Stimulated activated CD4-positive, alpha-beta T cell treated with anti-CD3 and anti-CD28 coated beads, Interleukin-2, amount 100 ng/mL, for 4 hours (primary cell): ENCODE results near the gene FOXS1.

Experiments used
- DNase-seq: peaks from one replicate; pipeline ENCODE4 v3.0.0-alpha.2; 2020; ENCODE audit warnings: low read depth

The FOXS1 gene

DNA sequence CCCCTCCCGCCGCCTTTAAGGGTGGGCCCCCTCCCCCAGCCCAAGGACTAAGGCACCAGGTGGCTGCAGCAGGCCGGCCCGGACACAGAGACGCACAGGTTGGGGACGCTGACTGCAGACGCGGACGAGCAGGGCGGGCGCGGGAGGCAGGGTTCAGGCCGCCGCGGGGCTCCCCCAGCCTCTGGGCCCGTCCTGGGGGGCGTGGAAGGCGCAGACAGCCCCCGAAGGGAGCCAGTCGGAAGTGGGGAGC, 15.7 kb upstream of the FOXS1 start:
- DNase-seq, result no peak

DNA sequence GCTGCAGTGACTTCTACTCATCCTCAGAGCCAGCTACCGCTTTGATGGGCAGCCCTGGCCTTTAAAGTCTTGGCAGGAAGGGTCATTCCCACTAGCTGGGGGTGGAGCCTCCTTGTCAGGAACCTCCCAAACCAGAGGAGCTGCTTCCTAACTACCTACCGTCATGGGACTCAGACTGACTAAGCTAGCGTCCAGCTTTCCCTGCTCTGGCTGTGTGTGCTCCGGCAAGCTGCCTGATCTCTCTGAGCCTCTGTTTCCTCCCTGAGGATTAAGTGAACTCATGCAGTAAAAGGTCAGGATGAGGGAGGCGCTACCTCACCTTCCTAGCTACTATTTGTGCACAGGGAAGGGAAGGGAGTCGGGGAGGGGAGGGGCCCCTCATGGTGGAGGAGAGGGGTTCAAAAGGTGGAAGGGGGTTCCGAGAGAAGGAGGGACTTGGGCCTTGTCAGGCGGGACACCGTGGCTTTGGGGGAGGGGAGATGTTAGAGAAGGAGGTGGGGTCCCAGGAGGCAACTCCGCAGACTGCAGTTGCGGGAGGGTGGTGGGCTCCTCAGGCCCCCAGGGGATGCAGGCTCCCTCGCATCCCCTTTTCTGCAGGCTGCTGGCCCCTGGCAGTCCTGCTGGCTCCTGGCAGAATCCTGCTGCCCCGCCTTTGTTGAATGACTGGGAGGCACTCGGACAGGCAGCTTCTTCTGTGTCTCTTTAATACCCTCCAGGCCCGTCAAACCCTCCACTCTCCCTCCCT, 15.2 kb upstream of the FOXS1 start:
- DNase-seq, result no peak

DNA sequence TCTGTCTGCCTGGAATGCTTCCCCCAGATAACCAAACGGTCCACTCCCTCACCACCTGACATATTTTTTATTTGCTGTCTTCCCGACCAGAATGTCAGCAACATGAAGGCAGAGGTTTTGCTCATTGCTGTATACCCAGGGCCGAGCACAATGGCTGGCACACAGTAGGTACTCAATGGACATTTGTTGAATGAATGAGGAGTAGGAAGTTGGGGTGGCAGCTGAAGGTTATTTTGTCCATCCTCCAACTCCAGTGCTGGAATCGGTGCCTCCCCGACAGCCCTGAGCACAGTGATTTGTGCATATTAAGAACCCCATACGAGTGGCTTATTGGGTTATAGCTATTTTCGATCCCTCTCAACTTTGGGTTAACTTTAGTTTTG, 14.6 kb upstream of the FOXS1 start:
- DNase-seq, result no peak

DNA sequence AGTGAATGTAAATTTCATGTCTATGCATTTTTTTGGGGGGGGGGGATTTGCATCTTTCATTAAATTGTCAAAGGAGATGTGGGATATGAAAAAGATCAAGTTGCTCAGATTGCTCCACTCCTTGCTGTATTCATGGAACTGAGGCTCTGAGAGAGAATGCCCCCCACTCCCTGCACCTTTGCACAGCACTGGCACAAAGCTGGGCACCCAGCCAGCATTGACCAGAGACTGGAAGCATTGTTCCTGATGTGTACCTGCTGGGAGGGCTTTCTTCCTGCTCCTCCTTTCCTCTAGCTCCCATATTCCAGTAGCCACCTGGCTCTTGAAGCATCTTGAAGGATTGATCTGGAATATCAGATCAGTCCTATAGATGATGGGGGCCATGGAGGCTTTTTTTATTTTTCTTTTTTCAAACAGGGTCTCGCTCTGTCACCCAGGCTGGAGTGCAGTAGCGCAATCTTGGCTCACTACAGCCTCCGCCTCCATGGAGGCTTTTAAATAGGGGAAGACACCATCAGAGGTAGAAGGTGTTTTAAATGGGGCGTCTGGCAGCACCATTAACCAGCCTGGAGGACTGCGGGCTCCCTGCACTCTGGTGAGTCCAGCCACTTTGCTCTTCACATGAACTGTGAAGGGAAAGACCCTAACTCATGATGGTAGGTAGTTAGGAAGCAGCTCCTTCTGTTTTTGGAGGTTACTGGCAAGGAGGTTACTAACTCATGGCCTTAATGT, 14.0 kb upstream of the FOXS1 start:
- DNase-seq, result no peak

DNA sequence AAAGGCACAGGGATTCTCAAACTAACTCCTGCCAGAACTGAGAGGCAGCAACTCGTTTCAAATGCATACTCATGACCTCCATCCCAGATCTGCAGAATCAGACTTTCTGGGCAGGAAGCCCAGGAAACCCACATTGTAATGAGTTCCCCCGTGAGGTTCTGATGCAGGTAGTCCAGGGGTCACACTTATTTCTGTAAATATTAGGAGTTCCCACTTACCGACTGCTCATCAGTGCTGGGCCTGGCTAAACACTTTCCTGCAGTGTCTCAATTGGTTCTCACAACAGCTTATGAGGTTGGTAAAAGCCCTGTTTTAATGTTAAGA, 13.3 kb upstream of the FOXS1 start:
- no peak for DNase-seq

- DNase-seq, result no peak
These were observed 12.7 kb upstream of the FOXS1 start for GRCh38 chr20:31857861-31858759.

DNA sequence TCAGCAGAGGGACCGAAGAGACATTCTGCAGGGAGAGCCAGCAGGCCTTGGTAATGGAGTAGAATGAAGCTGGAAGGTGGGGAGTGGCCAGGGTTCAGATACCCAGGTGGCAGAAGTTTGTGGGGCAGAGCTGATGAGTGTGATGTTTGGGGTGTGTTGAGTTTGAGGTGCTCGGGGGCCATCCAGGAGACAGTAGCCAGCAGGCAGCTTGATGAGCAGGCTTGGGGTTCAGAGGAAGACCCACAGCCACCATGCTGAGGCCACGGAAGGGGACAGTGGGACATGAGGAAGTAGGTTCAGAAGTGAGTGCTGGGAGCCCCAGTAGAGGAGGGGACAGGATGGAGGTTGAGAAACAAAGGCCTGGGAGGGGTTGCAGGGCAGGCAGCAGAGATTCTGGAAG, 11.1 kb upstream of the FOXS1 start:
- no peak for DNase-seq

DNA sequence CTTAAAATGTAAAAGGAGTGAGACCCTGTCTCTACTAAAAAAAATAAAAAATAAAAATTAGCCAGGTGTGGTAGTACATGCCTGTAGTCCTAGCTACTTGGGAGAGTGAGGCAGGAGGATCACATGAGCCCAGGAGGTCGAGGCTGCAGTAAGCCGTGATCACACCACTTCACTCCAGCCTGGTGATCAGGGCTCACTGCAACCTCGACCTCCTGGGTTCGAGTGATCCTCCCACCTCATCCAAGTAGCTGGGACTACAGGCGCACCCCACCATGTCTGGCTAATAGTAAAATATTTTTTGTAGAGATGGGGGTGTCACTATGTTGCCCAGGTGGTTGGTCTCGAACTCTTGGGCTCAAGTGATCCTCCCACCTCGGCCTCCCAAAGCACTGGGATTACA, 8.1 kb upstream of the FOXS1 start:
- DNase-seq, result no peak

DNA sequence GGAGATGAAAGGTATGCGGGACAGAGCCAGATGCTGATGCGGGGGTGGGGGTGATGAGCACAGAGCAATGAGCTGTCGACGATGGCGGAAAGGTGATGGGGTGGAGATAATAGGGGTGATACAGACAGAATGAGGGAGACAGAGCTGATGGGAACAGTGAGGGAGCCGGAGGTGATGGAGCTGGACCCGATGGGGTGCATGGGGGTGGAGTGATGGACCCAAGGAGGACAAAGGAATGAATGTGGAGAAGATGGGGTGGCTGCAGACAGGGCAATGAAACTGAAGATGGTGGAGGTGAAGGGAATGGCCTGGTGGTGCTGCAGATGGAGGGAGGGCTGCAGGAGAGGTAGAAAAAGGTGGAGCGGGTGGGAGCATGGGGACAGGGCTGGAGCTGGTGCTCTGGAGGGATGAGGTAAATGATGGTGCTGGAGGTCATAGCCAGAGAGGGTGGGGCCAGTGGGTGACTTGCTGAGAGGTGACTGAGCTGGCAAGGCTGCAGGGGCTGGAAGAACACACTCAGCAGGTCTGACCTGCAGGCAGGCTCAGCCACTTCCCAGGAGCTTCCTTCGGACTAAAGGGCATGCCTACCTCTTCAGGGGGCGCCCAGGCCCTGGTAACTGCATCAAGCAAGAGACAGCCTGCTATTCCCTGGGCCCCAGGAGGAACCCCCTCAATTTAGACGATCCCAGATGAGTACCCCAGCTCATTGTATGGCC, 6.0 kb upstream of the FOXS1 start:
- DNase-seq, result no peak

GRCh38 chr20:31849306-31849930, 4.0 kb upstream of the FOXS1 start:
- DNase-seq, result no peak

- DNase-seq, result no peak
These were observed 2.9 kb upstream of the FOXS1 start for GRCh38 chr20:31848088-31848999.

DNA sequence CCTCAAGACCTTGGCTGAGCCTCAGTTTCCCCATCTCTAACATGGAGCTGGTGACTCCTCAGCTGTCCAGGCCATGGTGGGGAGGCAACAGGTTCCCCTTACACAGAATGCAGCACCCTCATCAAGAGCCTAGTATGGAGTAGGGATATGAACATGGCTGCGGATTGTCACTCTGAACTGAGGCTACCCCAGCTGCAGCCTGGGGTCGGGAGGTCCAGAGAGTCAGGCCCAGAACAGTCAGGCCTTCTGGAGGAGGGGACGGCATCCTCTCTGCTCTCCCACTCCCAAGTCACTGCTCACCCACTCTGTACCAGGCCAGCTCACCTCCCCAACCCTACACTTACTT, 1.4 kb upstream of the FOXS1 start:
- DNase-seq, result no peak

GRCh38 chr20:31844737-31845299, 586 bp downstream of the FOXS1 start:
- no peak for DNase-seq

- DNase-seq, result no peak
These were observed 1.5 kb downstream of the FOXS1 start for GRCh38 chr20:31843881-31844280.

DNA sequence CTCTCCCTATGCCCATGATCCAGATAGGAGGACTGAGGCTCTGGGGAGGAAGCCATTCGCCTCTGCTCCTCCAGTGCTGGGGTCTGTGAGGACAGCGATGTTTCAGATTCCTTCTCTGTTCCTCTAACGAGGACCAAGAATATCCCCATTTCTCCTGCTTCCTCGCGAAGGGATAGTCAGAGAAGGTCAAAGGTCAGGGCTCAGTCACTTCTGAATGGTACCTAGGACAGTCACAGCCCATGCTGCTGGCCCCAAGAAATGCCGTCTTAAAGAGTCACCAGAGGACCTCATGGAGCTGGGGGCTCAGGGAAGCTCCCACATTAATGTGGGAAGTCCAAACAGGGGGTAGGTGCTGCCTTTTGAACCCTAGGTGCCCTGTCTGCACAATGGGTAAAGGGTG, 2.1 kb downstream of the FOXS1 start:
- no peak for DNase-seq

DNA sequence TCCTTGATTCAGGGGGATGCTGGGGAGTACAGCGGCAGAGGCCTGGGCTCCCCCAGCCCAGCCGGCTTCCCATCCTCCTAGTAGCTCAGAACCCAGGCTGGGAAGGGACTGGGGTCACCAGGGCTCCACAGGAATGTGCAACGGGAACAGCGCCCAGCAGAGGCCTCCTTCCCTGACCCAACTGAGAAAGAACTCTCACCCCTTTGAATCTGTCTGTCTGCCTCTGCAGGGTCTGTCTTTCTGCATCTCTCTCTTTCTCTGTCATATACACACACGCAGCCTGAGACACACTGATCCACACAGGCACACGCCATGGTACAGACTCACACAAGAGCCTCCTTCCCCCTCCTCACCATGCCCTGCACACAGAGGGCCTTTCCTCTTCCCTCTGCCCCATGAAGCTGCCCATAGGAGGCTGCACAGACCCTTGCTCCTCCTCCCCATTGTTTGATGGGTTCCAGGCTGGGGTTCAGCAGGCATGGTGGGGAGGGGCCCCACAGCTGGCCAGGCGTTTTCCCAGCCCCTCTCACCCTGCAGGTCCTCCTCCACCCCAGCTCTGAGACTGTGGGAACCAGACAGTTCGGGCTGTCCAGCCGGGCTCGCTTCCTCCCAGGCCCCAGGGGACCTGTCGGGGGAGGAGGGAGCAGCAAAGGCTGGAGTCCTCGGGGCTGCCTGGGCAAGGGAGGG, 2.8 kb downstream of the FOXS1 start:
- no peak for DNase-seq

DNA sequence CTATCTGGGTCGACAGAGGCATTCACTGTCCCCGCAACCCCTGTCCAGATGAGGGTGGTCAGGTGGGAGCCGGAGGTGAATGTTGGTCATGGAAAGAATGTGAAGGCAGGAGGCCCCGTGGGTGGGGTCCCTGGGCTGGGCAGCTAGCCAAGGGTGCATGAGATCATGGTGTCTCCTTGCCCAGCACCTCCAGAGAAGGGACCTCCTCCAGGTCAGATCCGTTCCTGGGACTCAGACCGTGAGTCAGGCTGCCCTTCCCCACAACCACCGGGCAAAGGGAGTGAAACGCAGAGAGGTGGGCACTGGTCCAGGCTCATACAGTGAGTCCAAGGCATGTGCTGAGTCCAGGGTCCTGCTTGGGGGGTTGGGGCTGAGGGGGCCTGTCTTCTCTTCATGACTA, 3.5 kb downstream of the FOXS1 start:
- no peak for DNase-seq

- no peak for DNase-seq
These were observed 4.2 kb downstream of the FOXS1 start for GRCh38 chr20:31840906-31841816.
